RPMI7951 (cell line): ENCODE results near the gene GP1BB. TPM values are rescaled to one million over a fixed set of nuclear protein-coding genes. Genes with fewer than 3 reads are reported as not detected.

ENCODE experiments used
- DNase-seq: peaks from one replicate; pipeline ENCODE4 v3.0.0-alpha.2; 2012; ENCODE audit warnings: low read depth
- total RNA-seq: library from RNA; depleted of rRNA; stranded (reverse); fragments of >200 nt; shearing (Covaris generic); gene quantifications from 2 replicates; pipeline ENCODE4 v1.2.3, GENCODE V29; 2014

The GP1BB gene
- total RNA-seq, 1 experiment from 2014 or later: not detected

- DNase-seq: no peak
Observed at GRCh38 chr22:19742160-19743066, 19.1 kb downstream of the GP1BB start.

- no peak for DNase-seq
Observed at GRCh38 chr22:19743081-19743480, 19.7 kb downstream of the GP1BB start.

- DNase-seq: no peak
Observed at GRCh38 chr22:19743651-19744050, 20.3 kb downstream of the GP1BB start.

- no peak for DNase-seq
Observed at GRCh38 chr22:19744350-19745006, 21.1 kb downstream of the GP1BB start.

- DNase-seq: no peak
Observed at GRCh38 chr22:19745155-19746101, 22.1 kb downstream of the GP1BB start.

GRCh38 chr22:19746726-19747125 is 23.4 kb downstream of the GP1BB start:
- no peak for DNase-seq

GRCh38 chr22:19747551-19747950 is 24.2 kb downstream of the GP1BB start:
- DNase-seq: no peak

GRCh38 chr22:19748139-19748538 is 24.8 kb downstream of the GP1BB start:
- no peak for DNase-seq

- no peak for DNase-seq
Observed at GRCh38 chr22:19748991-19749664, 25.8 kb downstream of the GP1BB start.

- DNase-seq: no peak
Observed at GRCh38 chr22:19749876-19750275, 26.5 kb downstream of the GP1BB start.

GRCh38 chr22:19750507-19751490 is 27.5 kb downstream of the GP1BB start:
- no peak for DNase-seq

GRCh38 chr22:19751497-19752245 is 28.3 kb downstream of the GP1BB start:
- DNase-seq: no peak

GRCh38 chr22:19753090-19753842 is 29.9 kb downstream of the GP1BB start:
- no peak for DNase-seq

GRCh38 chr22:19753996-19754700 is 30.8 kb downstream of the GP1BB start:
- DNase-seq: no peak

- DNase-seq: no peak
Observed at GRCh38 chr22:19754701-19755144, 31.4 kb downstream of the GP1BB start.

GRCh38 chr22:19755145-19755710 is 31.9 kb downstream of the GP1BB start:
- DNase-seq: no peak

- no peak for DNase-seq
Observed at GRCh38 chr22:19755722-19756287, 32.5 kb downstream of the GP1BB start.
